NCI-H1417 treated with DMSO at 0.1 percent for 48 hours (cell line): ENCODE measurements around the gene UBE2G1.
A peak's percentile ranks its signal among the peaks of the same experiment; 100 is the strongest.

Experiments
- DNase-seq: peaks from one replicate; lab custom pipeline; 2025; lab: John Stamatoyannopoulos, UW

Gene UBE2G1

DNA sequence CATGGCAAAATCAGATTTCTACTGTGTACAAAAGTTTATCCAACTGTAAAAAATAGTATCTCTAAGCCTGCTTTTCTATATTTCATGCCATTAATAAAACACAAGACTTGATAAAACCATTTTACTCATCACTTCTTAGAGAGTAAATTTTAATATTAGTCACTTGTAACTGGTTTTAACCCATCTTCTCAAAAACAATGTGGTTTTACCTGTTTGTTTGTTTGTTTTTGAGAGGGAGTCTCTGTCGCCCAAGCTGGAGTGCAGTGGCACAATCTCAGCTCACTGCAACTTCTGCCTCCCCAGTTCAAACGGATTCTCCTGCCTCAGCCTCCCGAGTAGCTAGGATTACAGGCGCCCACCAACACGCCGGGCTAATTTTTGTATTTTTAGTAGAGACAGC, 32.1 kb downstream of the UBE2G1 start:
- no peak for DNase-seq

DNA sequence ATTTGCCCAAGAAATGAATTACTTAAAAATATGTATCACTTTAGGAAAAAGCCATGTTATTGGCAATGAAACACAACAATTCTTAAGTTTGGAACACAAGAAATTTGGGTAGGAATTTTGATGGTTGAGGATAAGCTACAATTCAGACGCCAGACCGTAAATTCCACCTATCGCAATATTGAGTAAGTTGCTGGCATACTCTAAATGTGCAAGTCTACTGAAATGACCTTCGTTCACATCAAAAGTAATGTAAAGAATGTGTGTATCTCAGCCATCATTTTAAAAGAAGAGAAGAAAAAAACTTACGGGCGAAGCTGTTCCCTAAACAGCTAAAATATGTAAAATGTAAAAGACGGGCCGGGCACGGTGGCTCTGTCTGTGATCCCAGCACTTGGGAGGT, 33.4 kb downstream of the UBE2G1 start:
- DNase-seq = no peak

DNA sequence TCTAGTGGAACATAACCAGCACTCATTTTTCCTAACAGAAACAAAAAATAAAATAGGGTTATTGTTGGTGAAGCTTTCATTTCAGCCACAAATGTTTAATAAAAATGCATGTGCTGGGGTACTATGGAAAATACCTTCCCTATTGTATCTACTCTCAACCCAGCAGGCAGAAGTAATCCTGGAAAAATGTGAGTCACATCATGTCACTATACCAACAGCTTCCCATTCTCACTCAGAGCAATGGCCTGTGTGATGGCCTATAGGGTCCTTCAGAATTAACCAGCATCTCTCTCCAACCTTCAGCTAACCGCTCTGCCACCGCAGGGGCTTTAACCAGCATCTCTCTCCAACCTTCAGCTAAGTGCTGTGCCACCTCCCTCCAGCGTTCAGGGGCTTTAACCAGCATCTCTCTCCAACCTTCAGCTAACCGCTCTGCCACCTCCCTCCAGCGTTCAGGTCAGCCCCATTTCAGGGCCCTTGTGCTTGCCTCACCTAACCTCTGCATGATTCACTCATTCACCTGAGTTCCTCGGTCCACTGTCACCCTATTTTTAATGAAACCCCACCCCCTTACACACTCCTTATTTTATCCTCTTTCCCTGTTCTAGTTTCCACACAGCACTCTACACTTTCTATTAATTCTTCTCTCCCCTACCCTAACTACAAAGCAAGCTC, 34.0 kb downstream of the UBE2G1 start:
- no peak for DNase-seq

DNA sequence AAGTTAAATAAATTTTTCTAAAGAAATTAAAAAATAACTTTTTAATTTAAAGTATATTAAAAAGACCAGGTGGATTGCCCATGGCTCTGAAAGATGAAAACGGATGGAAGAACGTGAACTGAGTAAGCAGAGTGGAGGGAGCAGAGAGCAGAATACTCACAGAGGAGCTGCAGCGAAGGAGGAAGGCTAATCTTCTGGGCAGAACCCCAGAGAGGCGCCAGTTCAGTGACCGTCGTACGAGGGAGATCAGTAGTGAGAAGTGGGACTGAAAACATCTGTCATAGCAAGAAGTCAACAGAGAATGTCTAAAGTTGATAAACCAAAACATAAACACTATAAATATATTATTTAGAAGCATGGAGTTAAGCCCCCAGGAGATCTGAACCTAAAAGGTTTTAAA, 34.9 kb downstream of the UBE2G1 start:
- DNase-seq = no peak

DNA sequence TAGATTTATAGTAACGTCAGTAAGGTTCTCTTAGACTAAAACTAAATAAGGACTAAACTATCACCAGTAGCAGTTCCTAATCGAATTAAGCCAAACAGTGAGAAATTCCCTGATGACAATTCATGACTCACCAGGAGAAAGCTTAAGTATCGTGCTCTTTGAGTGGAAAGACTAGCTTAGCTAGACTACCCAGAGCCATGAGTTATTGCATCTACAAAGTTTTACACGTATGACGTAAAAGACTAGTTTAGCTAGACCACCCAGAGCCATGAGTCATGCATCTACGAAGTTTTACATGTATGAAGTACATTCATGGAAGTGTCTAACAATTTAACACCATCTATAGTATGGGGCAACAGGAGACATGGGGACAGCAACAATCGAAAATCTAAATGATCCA, 36.6 kb downstream of the UBE2G1 start:
- no peak for DNase-seq

DNA sequence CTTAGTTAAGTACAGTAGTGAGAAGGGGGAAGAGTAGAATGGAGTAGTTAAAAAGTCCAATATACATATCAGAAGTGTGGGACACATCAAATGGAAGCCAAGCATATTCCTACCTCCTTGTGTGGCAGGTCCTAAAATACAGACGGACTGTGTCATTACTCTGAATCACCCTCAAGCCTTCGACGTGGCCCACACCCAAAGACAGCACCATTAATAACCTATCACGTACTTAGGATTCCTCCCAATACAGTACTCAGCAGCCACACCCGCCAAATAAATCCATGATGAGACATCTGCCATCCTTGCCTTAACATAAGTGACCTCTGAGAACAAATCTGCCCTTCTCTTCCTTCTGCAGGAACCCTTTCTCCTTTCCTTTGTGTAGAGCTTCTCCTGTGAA, 38.9 kb downstream of the UBE2G1 start:
- no peak for DNase-seq

DNA sequence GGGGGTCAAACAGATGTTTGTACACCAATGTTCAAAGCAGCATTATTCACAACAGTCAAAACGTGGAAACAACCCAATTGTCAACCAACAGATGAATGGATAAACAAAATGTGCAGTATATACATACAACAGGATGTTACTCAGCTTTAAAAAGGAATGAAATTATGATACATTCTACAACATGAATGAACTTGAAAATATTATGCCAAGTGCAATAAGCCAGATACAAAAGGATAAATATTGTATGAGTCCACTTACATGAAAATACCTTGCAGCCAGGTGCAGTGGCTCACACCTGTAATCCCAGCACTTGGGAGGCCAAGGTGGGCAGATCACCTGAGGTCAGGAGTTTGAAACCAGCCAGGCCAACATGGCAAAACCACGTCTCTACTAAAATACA, 39.9 kb downstream of the UBE2G1 start:
- DNase-seq = no peak

DNA sequence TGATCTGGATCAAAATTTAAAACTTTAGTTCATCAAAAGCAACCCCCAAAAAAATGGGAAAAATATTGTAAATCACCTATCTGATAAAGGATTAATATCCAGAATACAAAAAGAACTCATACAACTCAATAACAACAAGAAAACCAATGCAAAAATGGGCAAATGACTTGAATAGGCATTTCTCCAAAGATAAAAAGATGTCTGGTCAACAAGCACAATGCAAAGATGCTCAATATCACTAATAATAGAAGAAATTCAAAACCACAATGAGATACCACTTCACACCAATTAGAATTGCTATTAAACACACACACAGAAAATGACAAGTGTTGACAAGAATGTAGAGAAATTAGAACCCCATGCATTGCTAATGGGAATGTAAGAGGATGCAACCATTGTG, 40.4 kb downstream of the UBE2G1 start:
- DNase-seq = no peak

DNA sequence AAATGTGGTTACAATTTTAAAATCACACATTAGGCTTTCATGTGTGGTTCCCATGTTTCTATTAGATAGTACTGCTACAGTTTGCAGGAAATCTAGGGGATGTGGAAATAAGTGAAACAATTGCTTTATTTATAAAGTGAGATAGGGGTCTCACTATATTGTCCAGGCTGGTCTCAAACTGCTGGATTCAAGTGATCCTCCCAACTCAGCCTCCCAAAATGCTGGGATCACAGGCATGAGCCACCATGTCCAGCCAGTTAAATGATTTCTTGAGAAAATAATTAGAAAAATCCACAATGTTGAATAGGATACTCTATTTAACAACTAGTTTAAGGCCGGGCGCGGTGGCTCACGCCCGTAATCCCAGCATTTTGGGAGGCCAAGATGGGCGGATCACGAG, 42.0 kb downstream of the UBE2G1 start:
- no peak for DNase-seq

DNA sequence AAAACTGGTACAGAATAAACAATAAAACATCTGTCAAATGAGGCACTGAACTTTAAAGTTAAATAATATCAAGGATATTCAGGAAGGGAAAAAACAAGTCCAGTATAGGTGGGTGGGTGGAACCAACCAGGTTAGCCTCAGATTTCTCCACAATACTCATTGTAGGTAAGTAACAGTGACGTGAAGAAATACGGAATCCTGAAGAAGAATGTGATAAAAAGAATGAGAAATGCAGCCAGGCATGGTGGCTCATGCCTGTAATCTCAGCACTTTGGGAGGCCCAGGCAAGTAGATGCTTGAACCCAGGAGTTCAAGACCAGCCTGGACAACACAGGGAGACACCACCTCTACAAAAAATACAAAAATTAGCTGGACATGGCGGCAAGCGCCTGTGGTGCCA, 47.3 kb downstream of the UBE2G1 start:
- no peak for DNase-seq

DNA sequence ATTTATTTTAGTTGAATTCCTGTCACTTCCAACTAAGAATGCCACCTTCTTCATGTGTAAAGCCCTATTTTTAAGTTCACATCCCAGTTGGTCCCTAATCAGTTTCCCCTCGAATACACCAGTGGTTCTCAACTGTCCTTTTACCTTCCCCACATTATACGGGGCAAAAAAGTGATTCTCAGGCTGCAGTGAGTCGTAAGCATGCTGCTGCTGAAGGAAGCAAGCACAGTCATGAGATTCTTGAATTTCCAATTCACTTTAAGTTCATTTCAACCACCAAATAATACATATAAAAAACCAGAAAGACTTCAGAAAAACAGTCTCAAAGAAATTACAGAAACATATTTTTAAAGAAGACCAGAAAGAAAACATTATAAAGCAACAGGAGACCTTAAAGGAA, 47.9 kb downstream of the UBE2G1 start:
- no peak for DNase-seq

DNA sequence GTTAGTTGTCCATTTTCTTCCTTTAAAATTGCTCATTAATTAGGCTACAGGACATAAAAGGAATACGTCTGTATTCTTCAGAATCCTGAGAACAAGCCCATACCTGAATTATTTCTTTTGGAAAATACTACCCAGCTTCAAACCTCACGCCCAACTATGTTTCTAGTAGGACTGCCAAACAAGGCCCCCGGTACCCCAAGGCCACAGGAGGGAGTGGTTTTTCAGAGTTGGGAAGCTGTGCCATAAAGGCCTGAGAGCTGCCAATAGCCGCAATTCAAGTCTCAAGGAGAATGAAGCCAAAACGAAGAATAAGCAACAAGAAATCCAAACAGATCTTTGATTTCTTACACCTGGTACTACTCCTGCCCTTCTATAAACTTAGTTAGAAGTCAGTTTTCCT, 48.3 kb downstream of the UBE2G1 start:
- no peak for DNase-seq

DNA sequence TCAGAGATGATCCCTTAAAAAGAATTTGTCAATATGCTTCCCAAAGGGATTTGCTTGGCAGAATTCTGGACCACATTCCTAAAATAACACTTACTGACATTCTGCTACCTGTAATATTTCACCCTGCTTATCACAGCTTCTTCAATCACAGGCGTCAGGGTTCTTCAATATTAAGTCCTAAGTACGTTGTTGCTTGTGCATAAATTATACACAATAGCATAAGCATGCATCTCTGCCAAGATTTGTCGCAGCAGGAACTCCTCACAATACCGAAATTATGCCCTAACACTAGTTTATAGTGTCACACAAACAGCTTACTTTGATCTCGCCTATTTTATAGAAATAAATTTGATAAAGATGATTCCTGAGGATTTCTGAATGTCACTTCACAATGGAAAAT, 48.9 kb downstream of the UBE2G1 start:
- DNase-seq = no peak

DNA sequence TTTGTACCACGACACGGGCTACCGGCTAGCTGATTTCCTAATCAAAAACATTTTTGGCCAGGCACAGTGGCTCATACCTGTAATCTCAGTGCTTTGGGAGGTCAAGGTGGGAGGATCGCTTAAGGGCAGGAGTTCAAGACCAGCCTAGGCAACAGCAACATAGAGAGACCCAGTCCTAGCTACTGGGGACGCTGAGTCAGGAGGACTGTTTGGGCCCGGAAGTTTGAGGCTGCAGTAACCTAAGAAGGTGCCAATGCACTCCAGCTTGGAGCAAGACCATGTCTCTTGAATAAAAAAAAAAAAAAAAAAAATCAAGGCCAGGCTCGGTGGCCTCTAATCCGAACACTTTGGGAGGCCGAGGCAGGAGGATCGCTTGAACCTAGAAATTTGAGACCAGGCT, 49.8 kb downstream of the UBE2G1 start:
- no peak for DNase-seq

DNA sequence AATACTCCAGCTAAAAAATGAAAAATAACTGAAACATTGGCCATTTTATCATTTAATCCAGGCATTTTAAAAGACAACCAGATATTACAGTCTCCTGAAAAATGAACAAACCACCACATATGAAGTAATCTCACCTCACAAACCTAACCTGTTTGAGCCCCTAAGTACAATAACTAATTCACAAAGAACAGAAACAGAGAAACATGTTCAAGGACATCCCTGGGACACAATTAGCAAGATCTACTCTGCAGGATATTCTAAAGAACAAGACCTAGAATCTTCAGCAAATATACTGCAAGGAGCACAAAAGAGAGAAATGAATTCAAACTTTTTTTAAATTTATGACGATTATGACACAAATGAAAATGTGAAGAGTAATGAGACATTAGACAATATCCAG, 51.9 kb downstream of the UBE2G1 start:
- no peak for DNase-seq

DNA sequence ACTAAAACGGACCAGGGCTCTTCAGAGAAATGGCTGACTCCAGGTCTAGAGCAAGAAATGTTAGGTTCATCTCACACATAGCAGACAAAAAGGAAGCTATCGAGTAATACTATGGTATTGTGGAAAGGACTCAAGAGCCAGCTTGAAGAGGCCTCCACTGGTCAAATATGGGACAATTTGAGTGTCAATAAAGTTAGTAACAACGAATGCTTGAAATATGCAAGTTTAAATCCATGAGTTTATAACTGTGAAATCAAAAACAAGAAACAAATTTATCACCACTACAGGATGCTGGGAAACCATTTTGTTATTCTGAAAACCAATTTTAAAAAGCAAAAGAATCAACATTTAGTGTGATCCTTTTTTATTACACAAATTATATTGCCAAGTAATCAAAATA, 52.3 kb downstream of the UBE2G1 start:
- DNase-seq = no peak

DNA sequence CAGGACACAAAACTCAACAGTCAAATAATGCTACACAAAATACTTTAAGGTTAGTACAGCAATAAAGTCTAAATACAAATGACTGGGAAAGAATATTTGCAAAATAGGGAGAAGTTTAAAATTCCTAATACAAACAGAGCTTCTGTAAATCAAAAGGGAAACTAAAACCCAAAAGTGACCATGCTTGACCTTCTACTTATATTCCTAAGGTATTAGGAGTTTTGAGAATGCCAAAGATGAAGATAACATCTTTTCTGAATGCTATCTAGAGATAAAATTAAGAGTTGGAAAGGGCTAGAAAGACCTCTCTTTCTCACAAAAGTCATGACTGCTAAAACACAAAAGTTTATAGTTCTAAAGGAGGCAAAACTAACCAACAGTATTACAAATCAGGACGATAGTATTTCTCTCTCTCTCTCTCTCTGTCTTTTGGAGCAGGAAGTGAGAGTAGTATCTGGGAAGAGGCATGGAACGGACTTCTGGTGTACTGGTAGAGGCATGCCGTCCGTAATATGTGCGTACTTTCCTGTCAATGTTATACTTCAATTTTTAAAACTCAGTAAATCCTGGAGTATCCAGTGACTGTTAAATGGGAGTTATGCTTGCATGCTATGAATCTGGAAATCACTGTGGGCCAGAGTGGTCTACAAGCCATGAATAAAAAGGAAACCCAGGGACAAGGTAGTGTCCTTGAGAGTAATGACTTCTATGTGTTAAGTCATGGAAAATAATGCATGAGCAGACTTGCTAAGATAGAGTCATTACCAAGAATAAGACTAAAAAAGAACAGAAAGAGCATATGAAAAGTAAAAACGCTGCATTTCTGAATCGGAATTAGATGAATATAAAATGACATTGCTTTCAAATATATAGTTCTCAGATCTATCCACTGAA, 53.0 kb downstream of the UBE2G1 start:
- DNase-seq = no peak

DNA sequence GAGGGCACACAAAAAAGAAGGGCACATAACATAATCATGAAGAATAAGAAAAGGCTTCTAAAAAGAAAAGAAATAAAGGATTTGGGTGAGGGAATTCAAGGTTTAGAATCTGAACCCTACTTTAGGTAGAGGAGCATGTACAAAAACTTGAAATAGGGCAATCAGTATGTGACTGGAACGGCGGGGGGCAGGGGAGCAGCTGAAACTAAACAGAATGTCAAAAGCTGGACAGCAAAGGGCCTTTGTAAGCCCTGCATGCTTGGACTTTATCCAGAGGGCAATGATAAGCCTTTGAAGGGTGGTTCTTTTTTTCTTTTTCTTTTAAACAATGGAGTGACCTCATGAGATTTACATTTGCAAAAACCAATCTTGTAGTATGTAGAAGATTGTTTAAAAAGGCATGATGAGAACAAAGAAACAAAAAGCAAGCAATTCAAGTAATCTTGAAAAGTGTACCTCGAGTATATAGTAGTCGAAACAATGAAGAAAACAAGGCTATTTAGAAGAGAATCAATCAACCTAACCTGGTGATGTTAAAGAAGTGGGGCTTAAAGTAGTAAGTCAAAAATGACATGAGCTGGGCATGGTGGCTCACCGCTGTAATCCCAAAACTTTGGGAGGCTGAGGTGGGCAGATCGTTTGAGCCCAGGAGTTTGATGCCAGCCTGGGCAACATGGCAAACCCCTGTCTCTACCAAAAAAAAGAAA, 56.0 kb downstream of the UBE2G1 start:
- DNase-seq = no peak

DNA sequence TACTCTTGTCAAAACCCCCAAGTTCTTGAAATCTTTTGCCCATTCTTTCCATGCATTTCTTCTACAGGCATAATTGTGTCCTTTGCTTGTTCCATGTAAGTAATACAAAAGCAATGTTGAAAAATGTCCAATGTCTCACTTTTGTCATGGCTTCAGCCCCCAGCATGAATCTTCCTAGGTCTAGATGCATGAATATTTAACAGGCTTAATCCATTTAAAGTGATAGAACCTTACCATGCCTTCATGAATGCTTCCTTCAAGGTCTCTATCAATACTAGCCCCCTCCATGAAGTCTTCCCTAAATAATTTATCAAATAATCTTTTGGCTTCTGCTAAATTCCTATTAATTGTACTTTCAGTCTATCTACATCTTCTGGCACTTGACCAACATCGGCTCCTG, 56.6 kb downstream of the UBE2G1 start:
- no peak for DNase-seq

DNA sequence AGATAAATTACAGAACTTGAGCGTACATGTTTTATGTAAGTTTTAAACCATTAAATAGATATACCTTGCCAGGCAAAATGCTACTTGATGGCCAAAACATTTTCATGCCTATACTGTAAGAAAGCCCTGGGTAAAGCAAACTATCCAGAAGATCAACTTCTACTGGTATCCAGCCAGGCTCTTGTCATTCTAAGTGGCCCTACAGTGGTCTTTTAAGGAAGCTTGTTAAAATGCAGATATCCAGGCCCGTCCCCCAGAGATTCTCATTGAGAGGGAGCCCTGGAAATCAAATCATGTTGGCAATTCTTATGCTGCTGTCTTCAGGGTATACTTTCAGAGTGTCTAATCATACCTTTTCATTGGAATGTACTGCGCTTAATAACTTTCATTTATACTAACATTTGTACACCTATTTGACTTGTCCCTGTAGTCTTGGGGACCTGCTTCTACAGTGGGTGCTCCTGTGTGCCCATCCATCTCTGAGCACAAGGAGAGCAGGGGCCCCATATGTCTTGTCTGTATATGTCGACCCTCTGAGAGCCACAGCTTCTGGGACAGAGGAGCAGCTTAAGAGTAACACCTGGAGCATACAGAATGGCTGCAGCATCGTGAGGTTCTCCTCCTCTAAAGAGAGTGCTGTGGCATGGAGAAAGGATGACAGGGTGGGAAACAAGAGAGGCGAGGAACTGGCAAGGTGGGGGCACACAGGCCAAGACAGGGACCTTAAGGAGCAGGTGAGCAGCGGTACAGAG, 59.1 kb downstream of the UBE2G1 start:
- no peak for DNase-seq

DNA sequence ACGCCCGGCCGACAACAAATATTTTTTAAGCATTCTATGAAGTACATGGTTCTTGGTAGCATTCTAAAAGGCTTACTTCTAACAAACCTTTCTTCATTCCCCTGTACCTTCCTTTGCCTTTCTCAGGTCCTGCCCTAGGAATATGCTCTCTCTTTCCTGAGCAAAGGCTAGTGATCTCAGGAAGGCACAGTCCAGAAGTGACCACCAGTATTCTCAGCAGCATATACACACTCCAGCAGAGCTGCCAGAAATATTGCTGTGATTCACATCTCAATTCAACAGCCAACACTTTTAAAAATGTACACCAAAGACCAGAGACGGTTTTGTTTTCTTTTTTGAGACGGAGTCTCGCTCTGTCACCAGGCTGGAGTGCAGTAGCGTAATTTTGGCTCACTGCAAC, 61.3 kb downstream of the UBE2G1 start:
- DNase-seq = no peak

DNA sequence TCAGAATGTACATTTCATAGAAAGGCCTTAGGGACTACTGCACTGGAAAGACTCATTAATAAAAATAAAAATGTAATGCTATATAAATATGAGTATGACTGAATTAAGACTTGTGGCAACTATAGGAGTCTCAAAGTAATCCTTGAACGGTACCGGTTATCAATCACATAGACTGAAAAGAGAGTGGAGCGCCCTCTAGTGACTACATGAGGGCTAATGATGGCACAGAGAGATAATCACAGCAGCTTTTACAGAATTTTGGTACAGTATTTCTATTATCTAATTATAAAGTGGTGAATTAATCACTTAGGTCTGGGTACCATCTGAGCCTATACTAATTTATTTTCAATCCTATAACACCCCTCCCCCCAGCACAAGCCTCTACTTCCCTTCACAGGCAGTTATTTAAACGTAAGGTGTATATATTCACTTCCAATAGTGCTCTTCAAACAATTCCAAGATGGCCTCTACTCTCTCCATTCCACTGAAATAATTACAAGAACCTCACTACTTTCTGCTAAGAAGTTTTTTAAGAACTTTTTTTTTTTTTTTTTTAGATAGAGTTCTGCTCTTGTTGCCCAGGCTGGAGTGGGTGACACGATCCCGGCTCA, 62.0 kb downstream of the UBE2G1 start:
- peak; percentile 0 for DNase-seq
